Prostate gland (tissue), 2 donors: ENCODE data around the gene TBC1D22A. TPM values are rescaled to one million over a fixed set of nuclear protein-coding genes. Genes with fewer than 3 reads are reported as not detected.

Source experiments
- DNase-seq: peaks from one replicate; pipeline ENCODE4 v3.0.0-alpha.2; 2019; ENCODE audit warnings: low spot score
- H3K27ac ChIP-seq, 2 donors: fragments of 200-600 bp; sonication (generic); 2 replicates each; pipeline ENCODE4 v1.5.1; 2017 to 2019
- H3K27me3 ChIP-seq: fragments of 200-600 bp; sonication (generic); replicated peaks from 2 replicates; pipeline ENCODE4 v1.5.1; 2019; ENCODE audit not compliant: insufficient read depth
- H3K36me3 ChIP-seq, 2 donors: fragments of 200-600 bp; sonication (generic); 1 replicate in 1 of 2; 2 replicates in 1 of 2; pipeline versions ENCODE4 v1.5.1 to v1.8.1; 2017 to 2019
- H3K4me1 ChIP-seq: fragments of 200-600 bp; sonication (generic); replicated peaks from 2 replicates; pipeline ENCODE4 v1.5.1; 2019
- H3K4me3 ChIP-seq, 2 donors: fragments of 200-600 bp; sonication (generic); 2 replicates each; pipeline ENCODE4 v1.5.1; 2017 to 2019
- H3K9me3 ChIP-seq: fragments of 200-600 bp; sonication (generic); 2 replicates; pipeline ENCODE4 v1.5.1; 2017
- POLR2A ChIP-seq: fragments of 450-650 bp; IDR thresholded peaks from one replicate; pipeline ENCODE4 v1.6.1; 2016; ENCODE audit warnings: antibody characterized with exemption, mild to moderate bottlenecking
- POLR2AphosphoS5 ChIP-seq: sonication (generic); formaldehyde crosslinking; IDR thresholded peaks from one replicate; pipeline ENCODE4 v1.6.1; 2017; ENCODE audit warnings: antibody characterized with exemption
- WGBS: methylation state at CpG from one replicate; pipeline ENCODE4 v1.1.5; 2018; 5-methylcytosine and 5-hydroxymethylcytosine counted together
- intact Hi-C: fragments of 100-400 bp; cut with DNase I; formaldehyde crosslinking; loops from one replicate; pipeline ENCODE4 v1.14.2; 2022
- total RNA-seq, 2 donors: library from RNA; depleted of rRNA; stranded (reverse); fragments of >200 nt; gene quantifications; one replicate each; pipeline ENCODE4 v1.1.0, GENCODE V29; 2016
- TF ChIP-seq, protein P1 (sequence below), 4 experiments: fragments of 200-600 bp in 2 of 4; fragments of 450-650 bp in 2 of 4; sonication (generic) in 2 of 4; IDR thresholded peaks; 1 replicate in 3 of 4; 2 replicates in 1 of 4; pipeline ENCODE4 v1.5.1; 2016 to 2019; ENCODE audit warnings: antibody characterized with exemption in 4 of 4, mild to moderate bottlenecking in 2 of 4, moderate library complexity in 2 of 4

TBC1D22A gene
- total RNA-seq, 2 donors from 2014 or later: 16.0 to 30.7 TPM

DNA sequence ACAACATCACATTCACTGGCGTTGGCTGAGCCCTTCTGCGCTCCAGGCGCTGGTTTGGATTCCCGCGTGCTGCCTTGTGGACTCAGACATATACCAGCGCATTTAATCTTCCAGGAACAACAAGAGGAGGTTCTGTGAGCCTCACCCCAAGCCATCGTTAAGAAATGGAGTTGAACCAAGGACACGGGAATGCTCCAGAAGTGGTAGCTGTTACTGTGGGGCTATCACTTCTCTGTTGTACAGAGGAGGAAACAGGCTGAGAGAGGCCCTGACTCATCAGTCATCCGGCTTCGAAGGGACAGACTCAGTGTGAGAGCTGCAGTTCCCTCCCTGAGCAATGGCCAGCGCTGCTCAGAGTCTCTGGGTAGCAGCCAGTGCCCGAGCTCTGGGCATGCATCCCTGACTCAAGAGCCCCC lies 291.3 kb downstream of the TBC1D22A start:
- no peak overlapping the region for H3K27ac ChIP-seq
- H3K9me3 ChIP-seq: no peaks in the 10 kb centered on the region
- no peaks in the 10 kb centered on the region for H3K36me3 ChIP-seq
- no peak for DNase-seq
- no peak for TF ChIP-seq POLR2AphosphoS5
- no peak for TF ChIP-seq POLR2A
- TF ChIP-seq, protein P1, sequence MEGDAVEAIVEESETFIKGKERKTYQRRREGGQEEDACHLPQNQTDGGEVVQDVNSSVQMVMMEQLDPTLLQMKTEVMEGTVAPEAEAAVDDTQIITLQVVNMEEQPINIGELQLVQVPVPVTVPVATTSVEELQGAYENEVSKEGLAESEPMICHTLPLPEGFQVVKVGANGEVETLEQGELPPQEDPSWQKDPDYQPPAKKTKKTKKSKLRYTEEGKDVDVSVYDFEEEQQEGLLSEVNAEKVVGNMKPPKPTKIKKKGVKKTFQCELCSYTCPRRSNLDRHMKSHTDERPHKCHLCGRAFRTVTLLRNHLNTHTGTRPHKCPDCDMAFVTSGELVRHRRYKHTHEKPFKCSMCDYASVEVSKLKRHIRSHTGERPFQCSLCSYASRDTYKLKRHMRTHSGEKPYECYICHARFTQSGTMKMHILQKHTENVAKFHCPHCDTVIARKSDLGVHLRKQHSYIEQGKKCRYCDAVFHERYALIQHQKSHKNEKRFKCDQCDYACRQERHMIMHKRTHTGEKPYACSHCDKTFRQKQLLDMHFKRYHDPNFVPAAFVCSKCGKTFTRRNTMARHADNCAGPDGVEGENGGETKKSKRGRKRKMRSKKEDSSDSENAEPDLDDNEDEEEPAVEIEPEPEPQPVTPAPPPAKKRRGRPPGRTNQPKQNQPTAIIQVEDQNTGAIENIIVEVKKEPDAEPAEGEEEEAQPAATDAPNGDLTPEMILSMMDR (IDR thresholded peaks at IDR 0.05): no peak
- no peaks in the 10 kb centered on the region for H3K27me3 ChIP-seq
- peaks cover 1% of the 10 kb centered on the region for H3K4me1 ChIP-seq
- intact Hi-C loops: no loop called here
- H3K4me3 ChIP-seq: no peak overlapping the region
- WGBS: 90% methylated on average over 12 of the region's 12 CpGs

DNA sequence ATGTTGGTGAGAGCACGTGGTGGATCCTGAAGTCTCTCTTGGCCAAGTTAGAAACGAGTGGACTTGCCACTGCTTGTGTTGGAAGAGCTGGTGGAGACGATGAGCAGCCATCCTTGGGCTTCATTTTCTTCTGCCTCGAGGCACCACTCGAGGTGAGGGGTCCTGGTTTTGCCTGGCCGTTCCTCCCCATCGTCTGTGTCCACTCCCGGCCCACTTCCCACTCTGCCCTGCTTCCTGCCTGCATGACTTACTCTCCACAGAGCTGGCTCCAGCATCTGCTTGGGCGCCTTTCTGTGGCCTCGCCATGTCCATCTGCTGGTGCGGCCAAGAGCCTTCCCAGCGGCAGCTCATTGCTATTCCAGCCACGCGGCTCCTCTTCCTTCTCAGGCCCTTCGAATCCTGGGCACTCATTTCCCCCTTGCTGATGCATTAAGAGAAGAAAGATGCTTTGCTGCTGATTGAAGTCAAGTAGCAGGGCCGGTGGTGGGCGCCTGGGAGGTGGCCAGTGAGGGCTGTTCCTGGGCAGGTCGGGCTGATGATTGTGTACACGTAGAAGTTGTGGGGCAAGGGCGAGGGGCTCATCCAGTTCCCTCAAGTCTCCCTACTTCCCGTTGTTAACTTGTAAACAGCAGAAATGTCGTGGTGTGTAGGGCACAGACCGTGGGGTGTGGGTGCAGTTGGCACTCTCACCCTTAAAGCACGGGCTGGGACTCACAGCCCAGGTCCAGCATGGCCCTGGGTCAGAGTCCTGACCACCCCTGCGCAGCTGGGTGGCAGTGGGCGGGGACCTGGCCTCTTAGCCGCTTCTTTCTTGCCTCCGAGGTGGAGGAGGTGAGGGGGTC lies 292.0 kb downstream of the TBC1D22A start:
- no peak overlapping the region for H3K27ac ChIP-seq
- no peaks in the 10 kb centered on the region for H3K4me1 ChIP-seq
- intact Hi-C loops: no loop called here
- H3K4me3 ChIP-seq: no peak overlapping the region
- no peaks in the 10 kb centered on the region for H3K9me3 ChIP-seq
- H3K36me3 ChIP-seq: no peaks in the 10 kb centered on the region
- TF ChIP-seq POLR2AphosphoS5 (no peak), POLR2A (no peak)
- TF ChIP-seq, protein P1 (IDR thresholded peaks at IDR 0.05): no peak
- no peak for DNase-seq
- WGBS: 92% methylated on average over 28 of the region's 28 CpGs
- no peaks in the 10 kb centered on the region for H3K27me3 ChIP-seq

DNA sequence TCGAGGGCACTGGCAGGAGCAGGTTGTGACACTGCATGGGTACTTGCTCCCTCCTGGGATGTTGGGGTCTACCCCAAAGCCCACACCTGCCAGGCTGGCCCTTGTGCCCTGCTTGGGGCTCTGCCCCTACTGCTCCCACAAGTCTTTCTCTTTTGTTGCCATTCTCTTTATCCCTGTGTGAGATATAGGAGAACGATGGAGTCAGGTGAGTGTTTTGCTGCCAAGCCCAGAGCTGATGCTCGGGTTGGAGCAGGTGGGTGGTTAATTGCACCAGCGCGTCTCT lies 292.6 kb downstream of the TBC1D22A start:
- TF ChIP-seq POLR2A: no peak
- no peak for TF ChIP-seq POLR2AphosphoS5
- TF ChIP-seq, protein P1 (IDR thresholded peaks at IDR 0.05): no peak
- WGBS: 95% methylated on average over 5 of the region's 5 CpGs
- Histone ChIP-seq H3K4me3 (no peak overlapping the region), H3K27me3 (no peaks in the 10 kb centered on the region), H3K9me3 (no peaks in the 10 kb centered on the region), H3K4me1 (no peaks in the 10 kb centered on the region), H3K36me3 (no peaks in the 10 kb centered on the region), H3K27ac (no peak overlapping the region)
- intact Hi-C loops: no loop called here
- DNase-seq: no peak

DNA sequence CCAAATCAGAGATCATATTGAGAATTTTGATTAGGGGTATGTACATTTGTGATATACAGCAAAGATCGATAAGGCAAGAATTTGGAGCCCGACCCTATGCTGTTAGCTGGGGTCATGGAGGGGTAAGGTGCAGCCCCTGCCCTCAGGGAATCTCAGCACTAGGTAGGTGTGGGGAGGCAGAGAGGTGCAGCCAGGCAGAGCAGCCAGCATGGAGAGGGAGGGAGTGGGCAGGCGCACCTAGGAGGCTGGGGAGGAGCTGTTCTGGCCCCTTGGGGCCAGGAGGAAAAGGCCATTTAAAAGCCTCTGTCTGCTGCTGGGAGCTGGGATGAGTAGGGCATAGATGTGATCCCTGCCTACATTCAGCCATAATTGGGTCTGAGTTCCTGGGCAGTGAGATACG lies 293.0 kb downstream of the TBC1D22A start:
- WGBS: 98% methylated on average over 4 of the region's 4 CpGs

More for the DNA sequence above, 293.0 kb downstream of the TBC1D22A start:
- Histone ChIP-seq H3K36me3 (no peaks in the 10 kb centered on the region), H3K27ac (no peak overlapping the region), H3K27me3 (no peaks in the 10 kb centered on the region), H3K4me1 (no peaks in the 10 kb centered on the region), H3K4me3 (no peak overlapping the region), H3K9me3 (no peaks in the 10 kb centered on the region)
- intact Hi-C loops: no loop called here
- TF ChIP-seq POLR2A: no peak
- TF ChIP-seq, protein P1 (IDR thresholded peaks at IDR 0.05): no peak
- TF ChIP-seq POLR2AphosphoS5: no peak
- DNase-seq: no peak
